ENCODE results near the gene CIB1.

CIB1 gene

GRCh38 chr15:90222547-90222946 lies 11.2 kb downstream of the CIB1 start:
- in situ Hi-C loops (cut with MboI; ENCODE audit: low pct_unique_long_range_greater_than_20kb, low sequenced_read_pairs): no loop called here
- DNase-seq: no peak

DNA sequence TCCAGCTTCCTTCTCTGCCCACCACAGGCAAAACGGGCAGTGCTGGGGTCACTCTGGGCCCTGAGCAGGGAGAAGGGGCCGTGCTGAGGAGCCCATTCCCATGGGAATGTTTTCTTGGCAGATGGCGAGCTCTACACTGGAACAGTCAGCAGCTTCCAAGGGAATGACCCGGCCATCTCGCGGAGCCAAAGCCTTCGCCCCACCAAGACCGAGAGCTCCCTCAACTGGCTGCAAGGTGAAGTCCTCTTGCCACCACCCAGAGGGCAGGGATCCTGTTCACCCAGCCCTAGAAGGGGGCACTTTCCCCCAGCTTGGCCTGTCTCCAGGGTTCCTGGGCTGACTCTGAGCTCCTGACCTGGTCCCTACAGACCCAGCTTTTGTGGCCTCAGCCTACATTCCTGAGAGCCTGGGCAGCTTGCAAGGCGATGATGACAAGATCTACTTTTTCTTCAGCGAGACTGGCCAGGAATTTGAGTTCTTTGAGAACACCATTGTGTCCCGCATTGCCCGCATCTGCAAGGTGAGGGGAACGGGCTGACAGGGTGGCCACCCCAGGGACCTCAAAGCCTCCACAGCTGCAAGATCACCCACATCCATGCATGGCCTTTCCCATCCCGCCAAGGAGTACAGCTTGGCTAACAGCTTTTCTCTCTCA lies 12.4 kb downstream of the CIB1 start:
- in situ Hi-C loops (cut with MboI; ENCODE audit: low pct_unique_long_range_greater_than_20kb, low sequenced_read_pairs): no loop called here
- DNase-seq: peak; percentile 59

GRCh38 chr15:90219421-90220141 lies 14.2 kb downstream of the CIB1 start:
- in situ Hi-C loops (cut with MboI; ENCODE audit: low pct_unique_long_range_greater_than_20kb, low sequenced_read_pairs): no loop called here
- peak; percentile 70 for DNase-seq

DNA sequence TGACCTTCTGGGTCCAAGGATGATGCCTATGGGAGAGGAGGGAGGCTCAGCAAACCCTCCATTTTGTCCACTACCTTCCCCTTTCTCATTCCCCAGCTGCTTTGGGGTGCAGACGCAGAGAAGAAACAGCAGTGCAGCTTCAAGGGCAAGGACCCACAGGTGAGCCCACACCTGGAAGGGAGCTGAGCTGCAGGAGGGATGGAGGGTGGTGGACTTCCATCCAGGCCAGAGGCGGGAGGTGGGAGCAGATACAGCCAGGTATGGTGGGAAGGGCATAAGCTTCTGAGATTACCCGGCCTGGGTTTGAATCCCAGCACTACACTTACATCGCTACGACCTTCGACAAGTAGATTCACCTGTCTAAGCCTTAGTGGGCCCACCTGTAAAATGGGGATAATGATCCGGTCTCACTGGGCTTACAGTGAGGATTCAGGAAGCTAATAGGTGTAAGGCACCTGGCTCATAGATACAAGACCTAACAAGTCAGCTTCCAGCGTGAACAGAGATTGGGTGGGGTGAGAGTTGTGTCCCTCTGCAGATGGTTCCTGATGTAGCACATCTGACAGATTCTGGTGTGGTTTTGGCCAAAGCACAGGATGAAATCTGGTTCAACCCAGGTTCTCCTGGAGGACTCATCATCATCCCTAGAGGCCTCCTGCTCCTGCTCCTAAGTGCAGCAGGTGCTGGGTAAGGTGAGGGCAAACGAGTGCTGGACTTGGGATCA lies 15.9 kb downstream of the CIB1 start:
- no peak for DNase-seq
- in situ Hi-C loops (cut with MboI; ENCODE audit: low pct_unique_long_range_greater_than_20kb, low sequenced_read_pairs): no loop called here

DNA sequence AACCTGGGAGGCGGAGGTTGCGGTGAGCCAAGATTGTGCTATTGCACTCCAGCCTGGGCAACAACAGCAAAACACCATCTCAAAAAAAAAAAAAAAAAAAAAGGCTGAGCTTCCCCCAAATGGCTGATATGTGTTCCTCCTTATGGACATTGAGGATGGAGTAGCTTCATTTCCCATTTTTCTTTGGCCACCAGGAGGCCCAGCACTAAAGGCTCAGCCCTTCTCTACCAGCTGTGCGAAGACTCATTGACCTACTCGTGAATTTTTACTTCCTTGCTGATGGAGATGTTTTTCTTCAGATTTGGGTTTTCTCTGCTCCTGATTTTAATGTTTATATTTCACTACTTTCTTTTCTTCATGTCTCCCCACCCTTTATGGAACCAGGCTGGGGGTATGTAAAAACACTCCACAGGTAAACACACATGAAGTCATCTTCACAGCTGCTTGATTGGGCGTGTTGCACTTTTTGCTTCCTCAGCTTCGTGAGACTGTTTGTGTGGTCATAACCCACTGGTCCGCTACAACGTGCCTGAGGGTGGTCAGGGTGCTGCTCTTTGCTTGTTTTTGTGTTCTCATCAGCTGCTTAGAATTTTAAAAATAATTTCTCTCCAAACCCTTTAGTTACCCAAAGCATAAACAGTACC lies 19.1 kb downstream of the CIB1 start:
- no peak for DNase-seq
- in situ Hi-C loops (cut with MboI; ENCODE audit: low pct_unique_long_range_greater_than_20kb, low sequenced_read_pairs): no loop called here

DNA sequence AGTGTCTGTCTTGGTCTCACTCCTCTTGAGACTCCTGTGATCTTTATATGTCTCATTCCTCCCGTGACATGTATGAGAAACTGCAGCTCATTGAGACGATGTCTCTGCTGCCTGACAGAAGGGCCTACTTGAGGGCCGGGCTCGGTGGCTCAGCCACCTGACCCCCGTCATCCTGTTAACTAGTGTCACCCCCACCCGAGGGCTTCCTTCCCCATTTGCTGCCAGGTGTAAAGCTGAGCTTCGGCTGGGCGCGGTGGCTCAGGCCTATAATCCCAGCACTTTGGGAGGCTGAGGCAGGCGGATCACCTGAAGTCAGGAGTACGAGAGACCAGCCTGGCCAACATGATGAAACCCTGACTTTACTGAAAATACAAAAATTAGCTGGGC lies 19.9 kb downstream of the CIB1 start:
- no peak for DNase-seq
- in situ Hi-C loops (cut with MboI; ENCODE audit: low pct_unique_long_range_greater_than_20kb, low sequenced_read_pairs): no loop called here

- no peak for DNase-seq
- in situ Hi-C loops (cut with MboI; ENCODE audit: low pct_unique_long_range_greater_than_20kb, low sequenced_read_pairs): no loop called here
Measured at GRCh38 chr15:90213122-90213817, 20.5 kb downstream of the CIB1 start.

DNA sequence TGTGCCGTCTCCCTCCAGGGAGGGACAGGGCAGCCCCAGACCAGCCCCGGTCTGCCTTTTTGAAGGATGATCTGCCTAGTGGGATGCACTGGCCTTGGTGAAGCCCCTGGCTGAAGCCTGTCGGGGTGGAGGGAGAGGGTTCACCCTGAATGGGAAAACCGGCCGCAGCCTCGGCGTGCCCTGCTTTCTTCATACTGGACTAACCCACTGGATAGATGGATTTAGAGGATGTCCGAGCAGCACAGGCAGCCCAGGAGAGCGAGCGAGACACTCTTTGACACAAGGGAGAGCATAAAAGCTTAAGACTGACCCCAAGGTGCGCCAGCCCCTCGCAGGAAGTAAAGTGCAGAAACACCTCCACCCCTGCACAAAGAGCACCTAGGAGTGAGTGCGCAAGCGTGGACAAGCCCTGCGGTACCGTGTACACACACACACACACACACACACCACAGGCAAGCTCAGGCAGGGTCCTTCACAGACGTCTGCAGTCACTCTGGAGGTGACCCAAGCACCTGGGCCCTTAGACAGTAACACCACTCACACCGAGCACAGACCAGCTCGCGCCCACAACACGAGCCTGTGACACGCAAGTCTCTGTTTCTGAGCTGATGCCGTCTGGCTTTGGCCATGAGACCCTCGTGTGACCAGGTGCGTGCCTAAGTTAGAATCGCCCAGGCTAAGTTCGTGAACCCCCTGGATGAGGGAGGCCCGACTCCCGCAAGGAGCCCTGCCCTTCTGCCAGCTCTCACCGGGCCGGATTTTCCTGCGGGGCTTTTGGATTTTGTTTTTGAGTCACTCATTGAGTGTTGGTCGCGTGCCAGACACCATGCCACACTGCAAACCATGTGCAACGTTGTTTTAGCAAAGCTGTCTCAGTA lies 21.3 kb downstream of the CIB1 start:
- no peak for DNase-seq
- in situ Hi-C loops (cut with MboI; ENCODE audit: low pct_unique_long_range_greater_than_20kb, low sequenced_read_pairs): no loop called here

GRCh38 chr15:90211440-90212143 lies 22.1 kb downstream of the CIB1 start:
- DNase-seq: no peak
- in situ Hi-C loops (cut with MboI; ENCODE audit: low pct_unique_long_range_greater_than_20kb, low sequenced_read_pairs): no loop called here

DNA sequence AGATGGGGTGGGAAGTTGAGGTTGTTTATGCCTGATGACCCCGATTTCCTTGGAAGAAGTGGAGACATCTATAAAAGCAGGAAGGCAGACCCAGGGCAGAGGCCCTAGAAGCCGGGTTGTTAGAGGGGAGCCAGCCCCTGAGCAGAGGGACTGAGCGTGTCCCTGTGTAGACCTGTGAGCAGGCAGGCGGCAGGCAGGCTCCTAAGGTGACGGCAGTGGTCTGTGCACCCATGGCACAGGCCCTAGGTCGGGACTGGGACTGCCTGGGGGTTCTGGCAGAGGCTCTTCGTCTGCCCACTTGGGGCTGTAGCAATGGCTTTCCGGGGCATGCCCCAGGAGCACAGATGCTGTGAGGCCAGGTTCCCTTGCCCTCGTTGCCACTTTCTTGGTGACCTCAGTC lies 22.7 kb downstream of the CIB1 start:
- no peak for DNase-seq
- in situ Hi-C loops (cut with MboI; ENCODE audit: low pct_unique_long_range_greater_than_20kb, low sequenced_read_pairs): no loop called here

- DNase-seq: no peak
- in situ Hi-C loops (cut with MboI; ENCODE audit: low pct_unique_long_range_greater_than_20kb, low sequenced_read_pairs): no loop called here
Measured at GRCh38 chr15:90210593-90210992, 23.1 kb downstream of the CIB1 start.

- DNase-seq: no peak
- in situ Hi-C loops (cut with MboI; ENCODE audit: low pct_unique_long_range_greater_than_20kb, low sequenced_read_pairs): no loop called here
Measured at GRCh38 chr15:90209591-90209990, 24.1 kb downstream of the CIB1 start.

DNA sequence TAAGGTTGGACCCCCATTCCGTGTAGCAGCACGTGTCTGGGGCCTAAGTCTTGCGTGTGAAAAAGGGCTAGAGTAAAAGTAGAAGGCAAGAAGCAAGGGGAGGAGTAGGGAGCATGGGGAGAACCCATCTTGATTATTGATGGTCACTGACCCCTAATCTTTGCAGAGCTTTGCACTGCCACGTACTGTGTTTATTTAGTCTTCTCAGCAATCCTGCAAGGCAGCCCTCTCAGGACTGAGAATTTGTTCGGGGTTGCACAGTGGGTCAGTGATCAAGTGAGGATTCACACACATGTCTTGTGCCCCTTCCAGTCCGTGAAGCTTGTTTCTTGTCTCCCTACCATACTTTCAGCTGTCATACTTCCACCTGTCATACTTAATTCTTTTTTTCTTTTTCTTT lies 25.4 kb downstream of the CIB1 start:
- in situ Hi-C loops (cut with MboI; ENCODE audit: low pct_unique_long_range_greater_than_20kb, low sequenced_read_pairs): no loop called here
- no peak for DNase-seq

- no peak for DNase-seq
- in situ Hi-C loops (cut with MboI; ENCODE audit: low pct_unique_long_range_greater_than_20kb, low sequenced_read_pairs): no loop called here
Measured at GRCh38 chr15:90207252-90207651, 26.5 kb downstream of the CIB1 start.

GRCh38 chr15:90205886-90206285 lies 27.9 kb downstream of the CIB1 start:
- DNase-seq: no peak
- in situ Hi-C loops (cut with MboI; ENCODE audit: low pct_unique_long_range_greater_than_20kb, low sequenced_read_pairs): no loop called here

GRCh38 chr15:90205050-90205848 lies 28.5 kb downstream of the CIB1 start:
- no peak for DNase-seq
- in situ Hi-C loops (cut with MboI; ENCODE audit: low pct_unique_long_range_greater_than_20kb, low sequenced_read_pairs): no loop called here

DNA sequence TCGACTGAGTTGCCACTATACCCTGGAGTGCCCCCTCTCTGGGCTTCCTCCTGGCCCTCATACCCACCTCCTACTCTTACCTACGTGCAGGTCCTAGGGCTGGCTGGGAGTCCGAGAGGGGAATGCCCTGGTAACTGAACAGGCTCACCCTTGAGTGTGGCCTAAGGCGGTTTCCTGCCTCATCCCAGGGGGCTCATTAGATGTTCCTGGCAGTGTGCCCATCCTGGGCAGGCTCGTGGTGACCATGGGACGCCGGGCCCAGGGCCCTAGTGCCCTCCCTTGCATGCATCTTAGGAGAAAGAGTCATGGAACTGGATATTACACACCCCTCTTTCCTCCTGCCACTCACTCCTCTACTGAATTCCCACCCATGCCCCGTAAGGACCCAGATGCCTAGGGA lies 29.8 kb downstream of the CIB1 start:
- no peak for DNase-seq
- in situ Hi-C loops (cut with MboI; ENCODE audit: low pct_unique_long_range_greater_than_20kb, low sequenced_read_pairs): no loop called here

Data from KBM-7 (cell line).